K562 (cell line): ENCODE measurements around the gene MATCAP1. TPM values are rescaled to one million over a fixed set of nuclear protein-coding genes. Genes with fewer than 3 reads are reported as not detected.

Experiments
- BHLHE40 ChIP-seq: IDR thresholded peaks from 2 replicates; pipeline ENCODE4 v1.6.1; 2011; ENCODE audit warnings: low read length, improper control_type of control experiment
- BRCA1 ChIP-seq, 2 experiments: fragments of 450-650 bp in 1 of 2; sonication (generic) in 1 of 2; formaldehyde crosslinking in 1 of 2; IDR thresholded peaks; 2 replicates each; pipeline versions ENCODE4 v1.5.0 to v1.6.1; 2017 to 2020; ENCODE audit warnings: mild to moderate bottlenecking in 1 of 2, missing genetic modification reagents in 1 of 2
- CTBP1 ChIP-seq: fragments of 450-650 bp; IDR thresholded peaks from 2 replicates; pipeline ENCODE4 v1.6.1; 2016; ENCODE audit warnings: borderline replicate concordance
- DPF2 ChIP-seq: fragments of 450-650 bp; IDR thresholded peaks from 2 replicates; pipeline ENCODE4 v1.6.1; 2016
- EHMT2 ChIP-seq: fragments of 450-650 bp; IDR thresholded peaks from 2 replicates; pipeline ENCODE4 v1.6.1; 2018; ENCODE audit warnings: antibody characterized with exemption
- MAFF ChIP-seq: IDR thresholded peaks from 2 replicates; pipeline ENCODE4 v1.6.1; 2012; ENCODE audit warnings: low read length, improper control_type of control experiment
- MYC ChIP-seq, 2 experiments: fragments of 250-450 bp in 1 of 2; sonication (Bioruptor Pico) in 1 of 2; IDR thresholded peaks; 2 replicates each; pipeline versions ENCODE4 v1.5.1 to v1.6.1; 2012 to 2021; ENCODE audit warnings: low read depth in 2 of 2, borderline replicate concordance in 1 of 2, improper control_type of control experiment in 1 of 2, low read length in 1 of 2, mild to moderate bottlenecking in 1 of 2, moderate library complexity in 1 of 2
- NFRKB ChIP-seq: fragments of 450-650 bp; IDR thresholded peaks from 2 replicates; pipeline ENCODE4 v1.6.1; 2016; ENCODE audit warnings: low read depth
- RBM39 ChIP-seq: fragments of 200-400 bp; formaldehyde crosslinking; optimal IDR thresholded peaks from 2 replicates; pipeline ENCODE3; 2018; ENCODE audit warnings: low read depth, low read length
- SMAD4 ChIP-seq: fragments of 250-450 bp; sonication (Bioruptor Pico); conservative IDR thresholded peaks from 2 replicates; pipeline ENCODE4 v1.8.0; 2021; ENCODE audit warnings: inconsistent platforms, mild to moderate bottlenecking, moderate library complexity
- SMARCE1 ChIP-seq: fragments of 450-650 bp; IDR thresholded peaks from 2 replicates; pipeline ENCODE4 v1.7.1; 2016; ENCODE audit warnings: mild to moderate bottlenecking
- TAF1 ChIP-seq: IDR thresholded peaks from 2 replicates; pipeline ENCODE4 v1.6.1; 2011; ENCODE audit warnings: mild to moderate bottlenecking, low read length, moderate library complexity; ENCODE audit not compliant: insufficient read depth, control insufficient read depth, severe bottlenecking; ENCODE audit errors: extremely low read depth
- TOE1 ChIP-seq, 2 experiments: fragments of 450-650 bp in 1 of 2; sonication (generic) in 1 of 2; formaldehyde crosslinking in 1 of 2; IDR thresholded peaks; 2 replicates each; pipeline versions ENCODE4 v1.7.1 to v1.8.0; 2016 to 2022; ENCODE audit warnings: borderline replicate concordance in 2 of 2, mild to moderate bottlenecking in 2 of 2, antibody characterized with exemption in 1 of 2, inconsistent platforms in 1 of 2, low read depth in 1 of 2, missing genetic modification reagents in 1 of 2, moderate library complexity in 1 of 2
- USF2 ChIP-seq: sonication (generic); formaldehyde crosslinking; IDR thresholded peaks from 2 replicates; pipeline ENCODE4 v1.5.0; 2020; ENCODE audit warnings: missing genetic modification reagents
- ZNF436 ChIP-seq: fragments of 250-450, 450-650 bp; sonication (Bioruptor Pico); formaldehyde crosslinking; IDR thresholded peaks from 2 replicates; pipeline ENCODE4 v1.7.0; 2020; ENCODE audit warnings: mild to moderate bottlenecking
- polyA plus RNA-seq, 8 experiments: library from polyadenylated mRNA; depleted of rRNA in 4 of 8; stranded (reverse) in 5 of 8; unstranded in 3 of 8; fragments of >200 nt; fragmentation: Nextera tagmentation in 2 of 8; fragmentation: Illumina TruSeq in 1 of 8; extraction: Ambion mirVana in 2 of 8; extraction: Trizol in 1 of 8; gene quantifications; 2 replicates each; pipeline versions ENCODE4 v1.2.1 to v1.2.3, GENCODE V29; 2011 to 2014; ENCODE audit warnings: inconsistent platforms in 1 of 8, missing spikeins in 1 of 8
- total RNA-seq, 7 experiments: library from RNA; depleted of rRNA in 6 of 7; stranded (reverse); fragments of >200 nt in 6 of 7; fragmentation: Illumina TruSeq in 2 of 7; extraction: Trizol in 2 of 7; gene quantifications; 2 replicates each; pipeline versions ENCODE4 v1.2.1 to v1.2.3, GENCODE V29; 2011 to 2021; ENCODE audit warnings: low replicate concordance in 1 of 7
- TF ChIP-seq, protein P1 (sequence below): fragments of 250-450 bp; sonication (Bioruptor Pico); IDR thresholded peaks from 2 replicates; pipeline ENCODE4 v1.9.0; 2021; ENCODE audit warnings: mild to moderate bottlenecking, inconsistent platforms
- TF ChIP-seq, protein P2 (sequence below): fragments of 450-650 bp; IDR thresholded peaks from 2 replicates; pipeline ENCODE4 v1.6.1; 2016; ENCODE audit warnings: antibody characterized with exemption
- TF ChIP-seq, protein P3 (sequence below), 2 experiments: IDR thresholded peaks in 1 of 2; conservative IDR thresholded peaks in 1 of 2; 2 replicates each; pipeline ENCODE4 v1.6.1; 2016; ENCODE audit warnings: low read depth in 2 of 2, mild to moderate bottlenecking in 1 of 2, missing compliant biosample characterization in 1 of 2, missing genetic modification characterization in 1 of 2, moderate library complexity in 1 of 2

Gene MATCAP1
- total and polyA plus RNA-seq, 9 of the 15 experiments (the other 6 are each of a cell fraction or from before 2014, with no cell fraction given) = 3.4 to 20.5 (median 10.3) TPM

DNA sequence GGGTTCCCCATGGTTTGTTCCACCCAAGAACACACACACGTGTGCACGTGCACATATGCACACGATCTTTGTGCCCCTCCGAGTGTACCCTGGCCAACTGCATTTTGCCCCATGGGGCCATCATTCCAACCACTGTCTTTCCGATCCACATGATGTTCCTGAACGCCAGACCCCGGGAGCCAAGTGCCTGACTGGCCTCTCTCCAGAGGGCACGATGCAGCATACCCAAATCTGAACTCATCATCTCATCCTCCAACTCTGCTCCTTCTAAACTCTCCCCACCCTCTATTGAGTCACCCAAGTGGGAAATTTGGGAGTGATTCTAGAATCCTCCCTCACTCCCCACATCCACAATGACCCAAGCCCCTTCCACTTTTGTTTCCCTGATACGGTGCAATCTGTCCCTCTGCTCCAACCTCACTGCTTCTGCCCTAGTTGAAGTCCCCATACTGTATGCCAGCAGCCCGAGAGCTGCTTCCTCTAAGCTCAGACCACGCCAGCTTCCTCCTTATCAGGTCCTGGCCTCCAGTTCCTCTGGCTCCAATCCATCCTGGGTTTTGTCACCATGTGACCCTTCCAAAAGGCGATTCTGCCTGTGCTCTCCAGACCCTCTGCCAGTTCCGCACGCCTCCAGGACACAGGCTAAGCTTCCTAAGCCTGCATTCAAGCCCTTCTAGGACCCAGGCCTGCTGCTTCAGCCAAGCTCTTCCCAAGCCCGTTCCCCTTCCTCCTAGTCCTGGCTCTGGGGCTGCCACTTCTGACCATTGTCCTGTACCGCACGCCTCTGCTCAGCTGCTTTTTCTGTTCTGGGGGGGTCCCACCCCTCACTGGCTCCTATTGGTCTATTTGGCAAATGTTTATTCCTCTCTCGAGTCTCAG lies 33.1 kb upstream of the MATCAP1 start (continued):
- TF ChIP-seq ZNF436 (CRISPR knock-in tag) = no peak
- 0 out of 2 replicates have a peak, but pooled peaks have one; percentile 38 for TF ChIP-seq SMAD4 (CRISPR knock-in tag)
- peak; percentile 18 for TF ChIP-seq TAF1
- TF ChIP-seq BRCA1 (IDR thresholded peaks at IDR 0.05) = no peak
- no peak for TF ChIP-seq BRCA1 (CRISPR knock-in tag; IDR thresholded peaks at IDR 0.05)
- no peak for TF ChIP-seq MAFF
- peak; percentile 55; the same call in 1 of the 2 replicates for TF ChIP-seq NFRKB
- TF ChIP-seq BHLHE40 = peak; percentile 60; the same call in 1 of the 2 replicates
- TF ChIP-seq DPF2 = peak; percentile 65
- 0 out of 2 replicates have a peak, but pooled peaks have one; percentile 34 for TF ChIP-seq SMARCE1
- peak; percentile 80 for TF ChIP-seq MYC (IDR thresholded peaks at IDR 0.05; ENCODE audit: low read depth, low read length)
- TF ChIP-seq MYC (CRISPR knock-in tag; IDR thresholded peaks at IDR 0.05; ENCODE audit: borderline replicate concordance, low read depth) = no peak
- TF ChIP-seq EHMT2 = 0 out of 2 replicates have a peak, but pooled peaks have one; percentile 14
- TF ChIP-seq USF2 (CRISPR knock-in tag) = peak; percentile 76
- peak; percentile 71; the same call in 1 of the 2 replicates for TF ChIP-seq TOE1 (IDR thresholded peaks at IDR 0.05; ENCODE audit: borderline replicate concordance)
- no peak for TF ChIP-seq TOE1 (CRISPR knock-in tag; IDR thresholded peaks at IDR 0.05; ENCODE audit: borderline replicate concordance, low read depth)
- TF ChIP-seq CTBP1 = peak; percentile 65; the same call in 1 of the 2 replicates
- TF ChIP-seq, protein P1, sequence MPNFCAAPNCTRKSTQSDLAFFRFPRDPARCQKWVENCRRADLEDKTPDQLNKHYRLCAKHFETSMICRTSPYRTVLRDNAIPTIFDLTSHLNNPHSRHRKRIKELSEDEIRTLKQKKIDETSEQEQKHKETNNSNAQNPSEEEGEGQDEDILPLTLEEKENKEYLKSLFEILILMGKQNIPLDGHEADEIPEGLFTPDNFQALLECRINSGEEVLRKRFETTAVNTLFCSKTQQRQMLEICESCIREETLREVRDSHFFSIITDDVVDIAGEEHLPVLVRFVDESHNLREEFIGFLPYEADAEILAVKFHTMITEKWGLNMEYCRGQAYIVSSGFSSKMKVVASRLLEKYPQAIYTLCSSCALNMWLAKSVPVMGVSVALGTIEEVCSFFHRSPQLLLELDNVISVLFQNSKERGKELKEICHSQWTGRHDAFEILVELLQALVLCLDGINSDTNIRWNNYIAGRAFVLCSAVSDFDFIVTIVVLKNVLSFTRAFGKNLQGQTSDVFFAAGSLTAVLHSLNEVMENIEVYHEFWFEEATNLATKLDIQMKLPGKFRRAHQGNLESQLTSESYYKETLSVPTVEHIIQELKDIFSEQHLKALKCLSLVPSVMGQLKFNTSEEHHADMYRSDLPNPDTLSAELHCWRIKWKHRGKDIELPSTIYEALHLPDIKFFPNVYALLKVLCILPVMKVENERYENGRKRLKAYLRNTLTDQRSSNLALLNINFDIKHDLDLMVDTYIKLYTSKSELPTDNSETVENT (CRISPR knock-in tag) = no peak
- peak; percentile 61 for TF ChIP-seq RBM39
- TF ChIP-seq, protein P2, sequence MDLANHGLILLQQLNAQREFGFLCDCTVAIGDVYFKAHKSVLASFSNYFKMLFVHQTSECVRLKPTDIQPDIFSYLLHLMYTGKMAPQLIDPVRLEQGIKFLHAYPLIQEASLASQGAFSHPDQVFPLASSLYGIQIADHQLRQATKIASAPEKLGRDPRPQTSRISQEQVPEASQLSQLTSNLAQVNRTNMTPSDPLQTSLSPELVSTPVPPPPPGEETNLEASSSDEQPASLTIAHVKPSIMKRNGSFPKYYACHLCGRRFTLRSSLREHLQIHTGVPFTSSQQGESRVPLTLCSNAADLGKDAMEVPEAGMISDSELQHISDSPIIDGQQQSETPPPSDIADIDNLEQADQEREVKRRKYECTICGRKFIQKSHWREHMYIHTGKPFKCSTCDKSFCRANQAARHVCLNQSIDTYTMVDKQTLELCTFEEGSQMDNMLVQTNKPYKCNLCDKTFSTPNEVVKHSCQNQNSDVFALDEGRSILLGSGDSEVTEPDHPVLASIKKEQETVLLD = peak; percentile 38; the same call in 1 of the 2 replicates
- TF ChIP-seq, protein P3, sequence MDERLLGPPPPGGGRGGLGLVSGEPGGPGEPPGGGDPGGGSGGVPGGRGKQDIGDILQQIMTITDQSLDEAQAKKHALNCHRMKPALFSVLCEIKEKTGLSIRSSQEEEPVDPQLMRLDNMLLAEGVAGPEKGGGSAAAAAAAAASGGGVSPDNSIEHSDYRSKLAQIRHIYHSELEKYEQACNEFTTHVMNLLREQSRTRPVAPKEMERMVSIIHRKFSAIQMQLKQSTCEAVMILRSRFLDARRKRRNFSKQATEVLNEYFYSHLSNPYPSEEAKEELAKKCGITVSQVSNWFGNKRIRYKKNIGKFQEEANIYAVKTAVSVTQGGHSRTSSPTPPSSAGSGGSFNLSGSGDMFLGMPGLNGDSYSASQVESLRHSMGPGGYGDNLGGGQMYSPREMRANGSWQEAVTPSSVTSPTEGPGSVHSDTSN (CRISPR knock-in tag; IDR thresholded peaks at IDR 0.05; ENCODE audit: low read depth) = no peak
- TF ChIP-seq, protein P3 (tag; conservative IDR thresholded peaks at IDR 0.05; ENCODE audit: low read depth) = no peak
